Adipose tissue (tissue), 3 donors: ENCODE data around the gene RBM14. TPM values are rescaled to one million over a fixed set of nuclear protein-coding genes. Genes with fewer than 3 reads are reported as not detected.
A peak's percentile ranks its signal among the peaks of the same experiment; 100 is the strongest.
"Not testable (repeated sequence)": the region's sequence is repeated elsewhere in the genome, so short reads cannot be mapped to it uniquely, and the experiment has no call there.

Source experiments
- H3K27ac ChIP-seq: one replicate; pipeline ENCODE4 v1.5.1; 2013; ENCODE audit warnings: low read depth, low read length
- WGBS, 3 donors: extraction: QIAGEN DNeasy Blood & Tissue Kit; methylation state at CpG; one replicate each; pipeline ENCODE4 v1.1.7; 2013; 5-methylcytosine and 5-hydroxymethylcytosine counted together
- polyA plus RNA-seq, 3 donors: library from polyadenylated mRNA; stranded (reverse); fragments of 200-250 nt; gene quantifications; one replicate each; pipeline ENCODE4 v1.2.3, GENCODE V29; 2013
- donor health status: healthy with polysubstance abuse.
- donor health status: Bipolar disorder and iron deficiency.
- donor health status: healthy.

RBM14 gene
- 10 to 100 TPM; 21.1 to 35.3 (median 33.4) TPM for polyA plus RNA-seq

GRCh38 chr11:66616379-66617154, at the start of gene RBM14:
Gene RBM14, plus strand, starts transcription at chr11:66616630. Its CDS starts 91 bp downstream, at chr11:66616721.
- WGBS, 3 donors, result 0% methylated on average over 90 of the region's 90 CpGs
- H3K27ac ChIP-seq, result peak within 1 kb of the TSS; percentile 82

DNA sequence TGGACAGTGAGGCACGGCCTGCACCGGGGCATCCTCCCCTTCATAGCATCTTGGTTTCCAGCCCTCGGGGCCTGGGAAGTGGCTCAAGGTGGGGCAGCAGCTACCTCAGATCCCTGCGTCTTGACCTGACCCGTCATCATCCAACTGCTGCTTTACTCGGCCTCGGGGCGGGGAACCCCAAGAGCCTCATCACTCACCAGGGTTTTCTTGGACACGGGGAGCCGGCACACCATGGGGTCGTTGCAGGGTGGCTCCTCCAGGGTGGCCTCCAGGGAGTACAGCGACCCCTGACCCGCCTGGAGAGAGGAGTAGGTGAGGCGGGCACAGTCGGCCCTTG, 48.7 kb upstream of the RBM14 start:
- 57 to 66% (median 63%) methylated on average over 15 of the region's 15 CpGs for WGBS, 3 donors
- H3K27ac ChIP-seq, result no peak overlapping the region

- WGBS, 3 donors, result 3 to 5% (median 4%) methylated on average over 75 to 77 of the region's 77 CpGs
- no peak within 1 kb of the TSS for H3K27ac ChIP-seq
Observed at GRCh38 chr11:66568124-66568916, 48.1 kb upstream of the RBM14 start, which contains the start of gene CTSF. Gene CTSF, minus strand, starts transcription at chr11:66568606. Its CDS starts 120 bp downstream, at chr11:66568486.

DNA sequence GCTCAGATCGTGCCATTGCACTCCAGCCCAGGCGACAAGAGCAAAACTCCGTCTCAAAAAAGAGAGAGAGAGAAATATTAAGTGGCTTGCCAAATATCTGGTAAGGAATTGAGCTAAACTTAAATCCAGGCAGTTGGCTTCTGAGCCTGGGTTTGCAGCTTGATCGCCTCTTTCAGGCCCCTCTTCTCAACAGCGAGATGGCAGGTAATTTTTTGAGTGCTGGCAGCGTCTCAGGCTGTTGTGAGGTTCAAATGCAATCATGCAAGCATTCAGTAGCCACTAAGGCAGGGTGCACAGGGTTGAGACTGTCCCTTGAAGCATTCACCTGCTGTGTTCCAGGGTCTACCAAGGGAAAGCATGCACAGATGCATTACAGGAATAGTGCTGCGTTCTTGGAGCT, 47.4 kb upstream of the RBM14 start:
- no peak overlapping the region for H3K27ac ChIP-seq
- WGBS, 3 donors, result 82 to 89% (median 83%) methylated on average over 7 of the region's 7 CpGs

DNA sequence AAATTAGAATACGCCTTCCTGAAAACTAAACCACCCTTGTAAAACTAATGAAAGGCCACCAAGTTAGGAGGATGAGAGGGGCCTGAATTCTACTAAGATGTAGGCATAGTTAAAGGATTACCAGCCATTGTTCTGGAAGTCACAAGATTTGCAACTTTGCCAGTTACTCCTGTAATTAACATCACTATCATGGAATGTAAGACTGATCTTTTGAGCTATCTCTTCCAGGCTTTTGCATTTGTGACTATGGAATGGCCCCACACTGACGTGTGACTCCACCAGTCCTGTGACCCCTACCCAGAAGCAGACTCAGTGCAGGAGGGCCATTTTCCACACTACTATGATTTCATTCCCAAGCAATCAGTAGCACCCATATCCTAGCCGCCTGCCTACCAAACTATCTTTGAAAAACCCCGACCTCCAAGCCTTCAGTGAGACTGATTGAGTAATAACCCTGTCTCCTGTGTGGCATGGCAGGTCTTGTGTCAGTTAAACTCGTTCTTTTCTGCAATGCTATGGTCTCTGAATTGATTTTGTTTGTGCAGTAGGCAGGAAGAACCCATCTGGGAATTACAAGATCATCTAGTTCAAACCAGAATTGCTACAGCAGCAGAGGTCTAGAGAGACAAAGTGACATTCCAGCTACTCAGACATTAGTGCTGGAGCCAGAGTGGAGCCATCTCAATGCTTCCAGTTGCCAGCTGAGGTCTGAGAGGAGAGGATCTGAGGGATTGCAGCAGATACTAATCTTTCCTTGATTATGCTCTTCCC, 46.2 kb upstream of the RBM14 start:
- H3K27ac ChIP-seq, result no peak overlapping the region
- 51 to 57% (median 52%) methylated on average over 5 of the region's 5 CpGs for WGBS, 3 donors

- 67 to 81% (median 70%) methylated on average over 2 of the region's 2 CpGs for WGBS, 3 donors
- no peak overlapping the region for H3K27ac ChIP-seq
Observed at GRCh38 chr11:66570850-66571180, 45.6 kb upstream of the RBM14 start.

DNA sequence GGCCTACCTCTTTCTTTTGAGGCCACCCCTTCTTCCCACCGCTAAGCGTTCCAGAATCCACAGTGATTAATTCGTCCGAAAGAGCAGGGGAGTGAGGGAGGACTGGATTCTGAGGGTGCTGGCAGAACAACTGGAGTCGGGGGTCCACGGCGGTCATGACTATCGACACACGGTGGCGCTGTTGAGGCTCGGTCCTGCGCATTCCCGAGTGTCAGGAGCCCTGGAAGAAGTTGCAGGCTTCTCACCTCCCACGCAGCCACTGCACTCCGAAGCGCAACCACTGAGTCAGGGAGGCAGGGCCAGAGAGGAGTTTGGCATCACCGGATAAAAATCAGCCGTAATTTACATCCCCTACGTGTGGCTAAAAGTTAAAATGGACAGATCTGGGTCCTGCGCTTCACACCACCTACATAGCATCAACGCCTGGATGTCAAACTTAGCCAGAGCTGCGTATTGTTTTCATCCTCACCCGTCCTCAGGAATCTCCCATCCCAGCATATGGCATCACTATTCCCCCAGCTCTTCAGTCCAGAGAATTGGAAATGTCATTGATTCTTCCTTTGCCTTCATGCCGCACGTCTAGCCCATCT, 37.3 kb upstream of the RBM14 start:
- no peak overlapping the region for H3K27ac ChIP-seq
- 15 to 18% (median 15%) methylated on average over 25 of the region's 25 CpGs for WGBS, 3 donors

DNA sequence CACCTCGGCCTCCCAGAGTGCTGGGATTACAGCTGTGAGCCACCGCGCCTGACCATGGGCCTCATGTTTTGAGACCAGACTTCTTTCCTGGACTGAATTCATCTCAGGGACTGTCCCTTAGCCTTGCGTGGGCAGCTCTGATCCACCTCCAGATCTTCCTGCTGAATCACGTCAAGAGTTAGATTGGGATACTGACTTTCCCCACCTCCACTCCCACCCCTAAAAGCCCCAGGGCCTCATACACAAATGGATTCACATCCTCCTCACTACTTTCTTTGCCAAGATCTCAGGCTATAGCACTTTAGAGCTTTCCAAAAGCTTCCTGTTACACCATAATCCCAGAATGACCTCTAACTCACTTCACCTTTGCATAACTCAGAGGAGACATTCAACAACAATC, 35.6 kb upstream of the RBM14 start:
- 63 to 78% (median 72%) methylated on average over 5 of the region's 5 CpGs for WGBS, 3 donors
- no peak overlapping the region for H3K27ac ChIP-seq

- 70 to 85% (median 85%) methylated on average over 3 of the region's 3 CpGs for WGBS, 3 donors
- H3K27ac ChIP-seq, result no peak overlapping the region
Observed at GRCh38 chr11:66581261-66581660, 35.2 kb upstream of the RBM14 start.

DNA sequence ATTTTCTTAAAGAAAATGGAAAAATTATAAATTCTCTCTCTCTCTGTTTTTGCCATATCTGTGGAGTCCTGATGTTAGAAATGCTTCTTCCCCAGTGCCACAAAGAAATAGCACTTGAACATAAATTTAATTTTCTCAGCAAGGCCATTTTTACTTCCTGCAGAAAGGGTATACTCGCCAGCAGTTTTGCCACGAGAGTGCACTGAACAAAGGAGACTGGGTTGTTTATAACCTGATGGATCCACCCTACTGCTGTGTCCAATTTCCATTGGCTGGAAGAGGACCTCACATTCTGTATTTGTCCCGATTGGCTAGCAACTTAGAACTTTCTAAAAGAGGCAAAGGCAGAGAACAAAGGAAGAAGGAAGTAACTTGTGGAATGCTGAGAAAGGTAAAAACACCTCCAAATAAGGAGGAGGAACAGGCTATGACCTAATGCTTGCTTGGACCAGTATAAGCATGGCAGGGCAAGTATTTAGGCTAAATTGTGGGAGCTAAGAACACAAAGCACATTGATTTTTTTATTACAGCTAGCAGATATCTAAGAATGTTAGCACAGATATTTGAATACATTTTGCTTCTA, 33.8 kb upstream of the RBM14 start:
- 80 to 91% (median 85%) methylated on average over 3 of the region's 3 CpGs for WGBS, 3 donors
- not testable (repeated sequence) for H3K27ac ChIP-seq

DNA sequence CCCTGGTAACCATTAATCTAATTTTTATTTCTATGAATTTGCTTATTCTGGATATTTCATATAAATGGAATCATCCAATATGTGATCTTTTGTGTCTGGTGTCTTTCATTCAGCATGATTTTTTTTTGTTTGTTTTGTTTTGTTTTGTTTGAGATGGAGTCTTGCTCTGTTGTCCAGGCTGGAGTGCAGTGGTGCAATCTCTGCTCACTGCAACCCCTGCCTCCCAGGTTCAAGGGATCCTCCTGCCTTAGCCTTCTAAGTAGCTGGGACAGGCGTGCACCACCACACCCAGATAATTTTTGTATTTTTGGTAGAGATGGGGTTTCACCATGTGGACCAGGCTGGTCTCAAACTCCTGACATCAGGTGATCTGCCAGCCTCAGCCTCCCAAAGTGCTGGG, 31.0 kb upstream of the RBM14 start:
- not testable (repeated sequence) for H3K27ac ChIP-seq
- WGBS, 3 donors, result 81 to 100% (median 91%) methylated on average over 1 of the region's 1 CpG

GRCh38 chr11:66586136-66586535, 30.3 kb upstream of the RBM14 start:
- H3K27ac ChIP-seq, result no peak overlapping the region
- WGBS, 3 donors, result 62 to 68% (median 62%) methylated on average over 2 of the region's 2 CpGs

DNA sequence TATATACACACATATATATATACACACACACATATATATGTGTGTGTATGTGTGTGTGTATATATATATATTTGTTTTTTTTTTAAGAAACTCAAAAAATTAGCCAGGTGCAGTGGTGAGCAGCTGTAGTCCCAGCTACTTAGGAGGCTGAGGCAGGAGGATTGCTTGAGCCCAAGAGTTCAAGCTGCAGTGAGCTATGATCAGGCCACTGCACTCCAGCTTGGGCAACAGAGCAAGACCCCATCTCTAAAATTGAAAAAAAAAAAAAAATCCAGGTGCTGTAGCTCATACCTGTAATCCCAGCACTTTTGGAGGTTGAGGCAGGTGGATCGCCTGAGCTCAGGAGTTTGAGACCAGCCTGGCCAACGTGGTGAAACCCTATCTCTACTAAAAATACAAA, 27.1 kb upstream of the RBM14 start:
- H3K27ac ChIP-seq, result not testable (repeated sequence)
- WGBS, 3 donors, result 66 to 81% (median 67%) methylated on average over 2 of the region's 2 CpGs

DNA sequence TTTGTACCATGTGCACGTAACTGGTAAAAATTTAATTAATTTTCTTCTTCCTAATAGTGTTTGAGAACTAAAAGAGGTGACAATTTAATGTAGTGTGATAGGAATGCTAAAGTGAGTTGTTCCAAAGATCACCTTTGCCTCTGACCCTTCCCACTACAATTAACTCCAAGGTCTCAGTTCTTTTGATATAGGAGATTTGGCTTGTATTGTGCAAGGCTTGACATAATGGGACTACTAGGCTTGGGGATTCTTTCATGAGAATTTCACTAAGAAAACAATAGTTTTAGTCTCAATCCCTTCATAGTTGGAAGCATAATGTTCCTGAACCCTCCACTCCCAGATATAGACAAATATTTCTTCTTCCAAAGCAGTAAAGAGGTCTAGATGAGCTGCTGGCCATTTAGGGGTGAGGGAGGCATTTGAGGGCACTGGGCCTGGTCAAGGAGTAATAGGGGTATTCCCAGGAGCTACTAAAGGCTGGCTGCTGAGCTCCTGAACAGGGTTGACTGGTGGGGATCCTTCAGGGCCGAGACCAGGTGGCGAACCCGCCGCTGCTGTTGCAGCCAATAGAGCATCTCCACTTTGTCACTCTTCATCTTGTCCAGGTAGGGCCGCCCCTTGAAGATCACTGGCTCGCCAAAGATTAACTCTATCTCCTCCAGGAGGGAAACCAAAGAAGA, 26.3 kb upstream of the RBM14 start:
- 95 to 99% (median 97%) methylated on average over 7 of the region's 7 CpGs for WGBS, 3 donors
- H3K27ac ChIP-seq, result no peak overlapping the region

GRCh38 chr11:66591175-66591574, 25.3 kb upstream of the RBM14 start:
- WGBS, 3 donors, result 66 to 91% (median 89%) methylated on average over 2 of the region's 2 CpGs
- no peak overlapping the region for H3K27ac ChIP-seq

DNA sequence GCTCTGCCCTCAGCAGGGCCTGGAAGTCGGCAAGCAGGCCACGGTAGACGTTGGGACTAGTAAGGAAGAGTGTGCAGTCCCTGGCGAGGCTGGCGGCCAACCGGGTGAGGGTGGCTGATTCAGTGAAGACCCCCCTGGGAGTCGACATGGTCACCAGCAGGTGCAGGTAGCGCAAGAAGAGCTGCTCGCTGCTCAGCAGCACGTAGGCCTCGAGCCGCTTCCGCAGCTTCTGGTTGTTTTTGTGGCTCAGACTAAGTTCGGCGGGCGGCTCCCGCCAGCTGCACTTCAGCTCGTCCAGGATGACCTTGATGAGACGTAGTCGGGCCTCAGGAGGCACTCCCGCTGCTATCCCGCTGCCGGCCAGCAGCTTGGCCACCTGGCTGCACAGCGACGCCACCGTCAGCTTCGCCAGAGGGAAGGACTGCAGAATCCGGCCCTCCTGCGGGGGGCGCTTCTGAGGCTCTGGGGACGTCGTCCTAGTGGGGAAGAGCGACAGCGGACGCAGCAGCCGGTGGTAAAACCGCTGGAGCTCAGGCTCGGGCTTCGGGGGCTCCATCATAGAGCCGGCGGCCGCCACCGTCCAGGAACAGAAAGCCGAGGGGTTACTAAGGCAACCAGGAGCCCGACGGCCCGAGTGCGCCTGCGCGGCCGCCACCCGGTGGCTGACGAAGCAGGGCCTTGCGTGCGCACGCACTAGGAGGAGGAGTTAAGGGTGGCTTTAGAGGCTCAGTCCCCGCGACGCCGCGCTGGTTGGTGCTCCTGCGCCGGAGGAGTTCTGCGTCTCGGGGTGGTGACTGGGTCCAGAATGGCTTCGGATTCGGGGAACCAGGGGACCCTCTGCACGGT, 23.8 kb upstream of the RBM14 start, which contains the start of the genes CCDC87 and CCS:
CCDC87 (minus strand) TSS at position 607 of the 846 bp plus-strand sequence; CDS start at position 559, 48 bp downstream.
CCS (plus strand) TSS at position 729 of the 846 bp plus-strand sequence; CDS start at position 806, 77 bp downstream.
- WGBS, 3 donors, result 12 to 17% (median 14%) methylated on average over 65 to 68 of the region's 68 CpGs
- H3K27ac ChIP-seq, result peak within 1 kb of the TSS; percentile 47

DNA sequence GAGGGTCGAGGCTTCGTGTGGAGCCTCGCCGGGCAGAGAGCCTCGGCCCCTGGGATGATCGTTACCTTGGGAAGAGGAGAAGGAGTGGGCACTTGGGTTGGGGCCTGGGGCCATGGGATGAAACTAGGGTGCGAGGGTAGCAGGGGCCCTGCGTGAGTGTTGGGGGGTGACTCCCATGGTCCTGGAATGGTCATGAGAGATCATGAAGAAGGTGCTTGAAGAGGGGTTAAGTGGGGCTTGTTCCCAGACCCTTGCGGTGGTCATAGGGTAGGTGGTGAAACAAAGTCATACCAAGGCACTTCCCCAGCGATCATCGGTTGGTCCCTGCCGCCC, 23.2 kb upstream of the RBM14 start:
- H3K27ac ChIP-seq, result no peak overlapping the region
- WGBS, 3 donors, result 6 to 16% (median 7%) methylated on average over 12 of the region's 12 CpGs
